Measurements from ENCODE around the gene CEP89.

GRCh38 chr19:33000510-33000909, 28.8 kb upstream of the CEP89 start:
- no peak for TF ChIP-seq CTCF (IDR thresholded peaks at IDR 0.05 in 4 of 5, conservative IDR thresholded peaks at IDR 0.05 in 1 of 5)
- no peak for TF ChIP-seq POLR2A (IDR thresholded peaks at IDR 0.05)
